Common myeloid progenitor, CD34-positive (primary cell): ENCODE data around the gene DHX16.

ENCODE experiments used
- CTCF ChIA-PET: fragments of 350-600 bp; sonication (Branson Sonifier 250); formaldehyde crosslinking; loops from one replicate; lab custom pipeline; 2021; ENCODE audit warnings: antibody characterized with exemption; lab: Charles Lee
- POLR2A ChIA-PET: fragments of 350-600 bp; sonication (Branson Sonifier 250); formaldehyde crosslinking; loops from one replicate; lab custom pipeline; 2021; ENCODE audit warnings: antibody characterized with exemption; lab: Charles Lee
- DNase-seq, 3 donors: peaks; one replicate each; pipeline versions ENCODE4 v3.0.0 to v3.0.0-alpha.2; 2013
- H3K27ac ChIP-seq, 2 experiments: 1 replicate in 1 of 2; 2 replicates in 1 of 2; pipeline ENCODE4 v1.7.0; 2013; ENCODE audit warnings: inconsistent platforms in 2 of 2, low read length in 2 of 2, mild to moderate bottlenecking in 2 of 2, low read depth in 1 of 2, moderate library complexity in 1 of 2; ENCODE audit not compliant: severe bottlenecking in 2 of 2, insufficient read depth in 1 of 2, poor library complexity in 1 of 2
- H3K27me3 ChIP-seq, 5 experiments: replicated peaks in 2 of 5; 1 replicate in 3 of 5; 2 replicates in 2 of 5; pipeline versions ENCODE4 v1.6.1 to v1.7.0; 2013; ENCODE audit warnings: low read length in 4 of 5, mild to moderate bottlenecking in 2 of 5, moderate library complexity in 2 of 5, inconsistent platforms in 1 of 5; ENCODE audit not compliant: insufficient read depth in 5 of 5, control insufficient read depth in 4 of 5
- H3K36me3 ChIP-seq, 4 experiments: 1 replicate in 2 of 4; 2 replicates in 2 of 4; pipeline versions ENCODE4 v1.6.1 to v1.7.0; 2013; ENCODE audit warnings: low read length in 3 of 4, control low read depth in 1 of 4, mild to moderate bottlenecking in 1 of 4; ENCODE audit not compliant: control insufficient read depth in 4 of 4, insufficient read depth in 4 of 4
- H3K4me1 ChIP-seq, 4 experiments: 1 replicate in 3 of 4; 2 replicates in 1 of 4; pipeline versions ENCODE4 v1.6.1 to v1.7.1; 2013; ENCODE audit warnings: low read length in 3 of 4, mild to moderate bottlenecking in 3 of 4, control low read depth in 1 of 4, inconsistent platforms in 1 of 4, moderate library complexity in 1 of 4; ENCODE audit not compliant: control insufficient read depth in 4 of 4, insufficient read depth in 4 of 4; ENCODE audit errors: control extremely low read depth in 1 of 4
- H3K4me3 ChIP-seq, 7 experiments: 1 replicate in 4 of 7; 2 replicates in 3 of 7; pipeline versions ENCODE4 v1.5.1 to v1.7.0; 2013; ENCODE audit warnings: mild to moderate bottlenecking in 7 of 7, low read length in 6 of 7, moderate library complexity in 6 of 7, inconsistent platforms in 2 of 7, low read depth in 2 of 7, control low read depth in 1 of 7; ENCODE audit not compliant: insufficient read depth in 4 of 7, control insufficient read depth in 1 of 7; ENCODE audit errors: extremely low read depth in 1 of 7
- H3K9me3 ChIP-seq, 5 experiments: 1 replicate in 4 of 5; 2 replicates in 1 of 5; pipeline versions ENCODE4 v1.6.1 to v1.7.1; 2013; ENCODE audit warnings: low read length in 4 of 5, mild to moderate bottlenecking in 2 of 5, inconsistent platforms in 1 of 5, low read depth in 1 of 5, moderate library complexity in 1 of 5; ENCODE audit not compliant: control insufficient read depth in 4 of 5, insufficient read depth in 2 of 5; ENCODE audit errors: control extremely low read depth in 1 of 5
- WGBS: methylation state at CpG from one replicate; pipeline ENCODE4 v1.1.5; 2013; ENCODE audit not compliant: insufficient coverage; 5-methylcytosine and 5-hydroxymethylcytosine counted together

The DHX16 gene

DNA sequence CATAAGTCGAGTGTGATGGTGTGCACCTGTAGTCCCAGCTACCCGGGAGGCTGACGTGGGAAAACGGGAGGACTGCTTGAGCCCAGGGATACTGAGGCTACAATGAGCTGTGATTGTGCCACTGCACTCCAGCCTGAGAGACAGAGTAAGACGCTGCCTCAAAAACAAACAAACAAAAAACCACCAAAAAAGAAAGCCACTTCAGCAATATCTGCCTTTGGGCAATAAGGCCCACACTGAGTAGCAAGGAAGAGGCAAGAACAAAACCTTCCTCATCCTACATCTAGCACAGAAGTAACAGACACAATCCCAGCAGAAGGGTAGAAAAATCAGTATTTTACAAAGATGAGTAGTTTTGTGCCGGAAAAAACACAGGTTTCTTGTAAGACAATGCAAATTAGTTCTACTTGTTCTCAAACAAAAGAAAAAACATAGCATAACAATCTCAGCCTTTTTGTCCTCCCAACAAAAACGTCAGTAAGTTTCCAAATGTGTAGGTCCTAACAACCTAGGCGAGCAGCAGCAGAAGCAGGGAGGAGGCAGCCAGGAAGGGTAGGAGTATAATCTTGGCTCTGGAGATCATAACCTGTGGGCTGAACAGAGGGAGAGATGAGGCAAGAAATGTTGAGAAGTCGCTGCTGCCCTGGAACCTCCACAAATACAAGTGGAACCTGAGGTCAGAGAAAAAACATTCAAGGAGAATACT, 61.5 kb downstream of the DHX16 start:
- Histone ChIP-seq H3K27me3 (no peaks in the 10 kb centered on the region), H3K4me1 (peaks cover 13 to 36% (median 19%) of the 10 kb centered on the region in 4 experiments), H3K4me3 (no peak overlapping the region), H3K27ac (no peak overlapping the region), H3K36me3 (peaks cover 17 to 66% (median 34%) of the 10 kb centered on the region in 4 experiments), H3K9me3 (no peaks in the 10 kb centered on the region)
- CTCF ChIA-PET: interaction anchor here (0.9 to 3.6 kb wide), 7 partner anchors 11 to 67 kb away, joined by 3 to 21 read pairs (median 5); no protein-coding TSS in a partner anchor
- POLR2A ChIA-PET: no interaction called here
- DNase-seq: no peak
- 97% methylated on average over 7 of the region's 9 CpGs for WGBS

DNA sequence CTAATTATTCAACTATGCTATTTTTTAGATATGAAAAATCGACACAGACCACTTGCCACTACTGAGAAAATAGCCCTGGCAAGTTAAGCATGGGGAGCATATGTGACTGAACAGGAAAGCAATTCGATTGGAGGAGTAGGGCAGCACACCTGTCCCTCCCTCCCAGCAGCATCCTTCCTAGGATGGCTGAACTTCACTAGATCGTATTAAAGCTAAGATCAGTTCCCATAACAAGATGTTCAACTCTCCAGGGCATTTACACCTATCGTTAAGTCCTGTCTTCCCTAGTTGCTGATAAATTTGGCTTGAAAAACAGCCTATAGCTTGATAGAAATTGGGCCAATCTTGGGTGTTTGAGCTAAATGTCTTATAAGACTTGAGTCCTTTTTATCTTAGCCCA, 62.7 kb downstream of the DHX16 start:
- H3K36me3 ChIP-seq: peaks cover 23 to 71% (median 42%) of the 10 kb centered on the region in 4 experiments
- H3K4me1 ChIP-seq: peaks cover 13 to 32% (median 16%) of the 10 kb centered on the region in 4 experiments
- no peaks in the 10 kb centered on the region for H3K9me3 ChIP-seq
- CTCF ChIA-PET: interaction anchor here (0.7 to 2.0 kb wide), 6 partner anchors 9 to 126 kb away, joined by 3 to 21 read pairs (median 5); partner anchors contain the start of gene ATAT1
- H3K4me3 ChIP-seq: no peak overlapping the region
- H3K27me3 ChIP-seq: no peaks in the 10 kb centered on the region
- DNase-seq: no peak
- 93% methylated on average over 2 of the region's 4 CpGs for WGBS
- POLR2A ChIA-PET: no interaction called here
- no peak overlapping the region for H3K27ac ChIP-seq

- H3K36me3 ChIP-seq: peaks cover 34 to 86% (median 74%) of the 10 kb centered on the region in 4 experiments
- CTCF ChIA-PET: interaction anchor here (1.5 to 2.9 kb wide), 3 partner anchors 56 to 120 kb away, joined by 3 to 8 read pairs (median 3); no protein-coding TSS in a partner anchor
- H3K27me3 ChIP-seq: no peaks in the 10 kb centered on the region
- POLR2A ChIA-PET: interaction anchor here (0.6 to 0.8 kb wide), 2 partner anchors 14 to 16 kb away, joined by 3 to 4 read pairs; partner anchors contain the start of genes MRPS18B and PPP1R10
- H3K4me3 ChIP-seq: no peak overlapping the region
- H3K9me3 ChIP-seq: no peaks in the 10 kb centered on the region
- 97% methylated on average over 13 of the region's 13 CpGs for WGBS
- H3K4me1 ChIP-seq: peaks cover 0 to 7% (median under 1%) of the 10 kb centered on the region in 4 experiments
- DNase-seq: no peak
- no peak overlapping the region for H3K27ac ChIP-seq
Measured at GRCh38 chr6:30603961-30604360, 68.8 kb downstream of the DHX16 start.
